Daoy (cell line): ENCODE data around the gene CCR1. TPM values are rescaled to one million over a fixed set of nuclear protein-coding genes. Genes with fewer than 3 reads are reported as not detected.
"Not testable (repeated sequence)": the region's sequence is repeated elsewhere in the genome, so short reads cannot be mapped to it uniquely, and the experiment has no call there.

Experiments
- DNase-seq: peaks from one replicate; pipeline ENCODE4 v3.0.0-alpha.2; 2015; ENCODE audit warnings: low read depth
- total RNA-seq: library from RNA; depleted of rRNA; stranded (reverse); fragments of >200 nt; shearing (Covaris generic); gene quantifications from 2 replicates; pipeline ENCODE4 v1.2.3, GENCODE V29; 2014; rRNA removed

The CCR1 gene
- total RNA-seq, 1 experiment from 2014 or later = not detected

DNA sequence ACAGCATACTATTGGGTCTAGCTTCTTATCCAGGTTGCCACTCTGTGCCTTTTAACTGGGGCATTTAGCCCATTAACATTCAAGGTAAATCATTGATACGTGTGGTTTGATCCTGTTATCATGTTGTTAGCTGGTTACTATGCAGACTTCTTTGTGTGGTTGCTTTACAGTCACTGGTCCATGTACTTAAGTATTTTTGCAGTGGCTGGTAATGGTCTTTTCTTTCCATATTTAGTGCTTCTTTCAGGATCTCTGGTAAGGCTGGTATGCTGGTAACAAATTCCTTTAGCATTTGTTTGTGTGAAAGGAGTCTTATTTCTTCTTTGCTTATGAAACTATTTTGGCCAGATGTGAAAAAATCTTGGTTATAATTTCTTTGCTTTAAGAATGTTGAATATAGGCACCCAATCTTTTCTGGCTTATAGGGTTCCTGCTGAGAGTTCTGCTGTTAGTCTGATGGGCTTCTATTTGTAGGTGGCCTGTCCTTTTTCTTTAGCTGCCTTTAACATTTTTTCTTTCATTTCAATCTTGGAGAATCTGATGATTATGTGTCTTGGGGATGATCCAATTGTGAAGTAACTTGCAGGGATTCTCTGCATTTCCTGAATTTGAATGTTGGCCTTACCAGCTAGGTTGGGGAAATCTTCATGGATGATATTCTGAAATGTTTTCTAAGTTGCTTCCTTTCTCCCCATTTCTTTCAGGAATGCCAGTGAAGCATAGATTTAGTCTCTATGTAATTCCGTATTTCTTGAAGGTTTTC is 39.3 kb downstream of the CCR1 start:
- DNase-seq = no peak

- no peak for DNase-seq
Measured at GRCh38 chr3:46163556-46164041, 44.5 kb downstream of the CCR1 start.

DNA sequence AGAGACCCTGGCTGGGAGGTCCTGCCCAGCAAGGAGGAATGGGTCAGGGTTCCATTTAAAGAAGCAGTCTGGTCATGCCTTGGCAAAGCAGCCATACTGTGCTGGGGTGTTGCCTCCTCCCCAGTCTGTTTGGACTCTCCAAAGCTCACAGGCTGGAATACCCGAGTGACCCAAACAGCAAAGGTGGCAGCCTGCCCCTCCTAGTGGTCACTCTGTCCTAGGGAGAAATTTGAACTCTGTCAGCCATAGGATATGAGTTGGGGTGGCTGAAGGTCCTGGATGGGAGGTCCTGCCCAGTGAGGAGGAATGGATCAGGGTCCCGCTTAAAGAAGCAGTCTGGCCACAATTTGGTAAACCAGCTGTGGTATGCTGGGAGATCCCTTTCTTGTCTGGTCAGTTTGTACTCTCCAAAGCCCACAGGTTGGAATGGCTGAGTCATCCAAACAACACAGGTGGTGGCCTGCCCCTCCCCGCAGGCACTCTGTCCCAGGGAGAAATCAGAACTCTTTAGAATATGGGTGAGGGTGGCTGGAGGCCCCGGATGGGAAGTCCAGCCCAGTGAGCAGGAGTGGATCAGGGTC is 45.0 kb downstream of the CCR1 start:
- no peak for DNase-seq

GRCh38 chr3:46157685-46158084 is 50.4 kb downstream of the CCR1 start:
- DNase-seq = not testable (repeated sequence)

GRCh38 chr3:46154311-46154710 is 53.8 kb downstream of the CCR1 start:
- no peak for DNase-seq

Other genes with a start within 250 kb of the CCR1 start
- gene FYCO1, start 212.5 kb downstream of the CCR1 start, total RNA-seq = 2.6 and 3.3 TPM in 2 replicates
- not detected in 2 replicates for gene XCR1, start 180.8 kb downstream of the CCR1 start, total RNA-seq
- gene CCR3, start 34.1 kb upstream of the CCR1 start, total RNA-seq = not detected in 2 replicates
- not detected in 2 replicates for gene CCR2, start 145.8 kb upstream of the CCR1 start, total RNA-seq
- not detected in 2 replicates for gene CCR5, start 162.6 kb upstream of the CCR1 start, total RNA-seq
- gene CCRL2, start 198.9 kb upstream of the CCR1 start, total RNA-seq = 0.29 TPM in 1 of 2 replicates, not detected in the other